ENCODE measurements around the gene NAALADL2.
"Not testable (repeated sequence)": the region's sequence is repeated elsewhere in the genome, so short reads cannot be mapped to it uniquely, and the experiment has no call there.

The NAALADL2 gene

DNA sequence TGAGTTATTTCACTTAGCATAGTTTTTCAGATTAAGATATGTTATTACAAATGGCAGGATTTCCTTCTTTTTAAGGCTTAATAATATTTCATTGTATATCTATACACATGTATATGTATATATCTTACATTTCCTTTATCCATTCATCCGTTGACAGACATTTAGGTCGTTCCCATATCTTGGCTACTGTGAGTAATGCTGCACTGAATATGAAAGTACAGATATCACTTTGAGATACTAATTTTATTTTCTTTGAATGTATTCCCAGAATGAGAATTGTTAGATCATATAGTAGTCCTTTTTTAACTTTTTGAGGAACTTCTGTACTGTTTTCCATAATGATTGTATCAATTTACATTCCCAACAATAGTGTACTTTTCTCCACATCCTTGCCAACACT, 270.4 kb downstream of the NAALADL2 start:
- H3K9ac ChIP-seq (ENCODE audit: low read length) = no peak overlapping the region

DNA sequence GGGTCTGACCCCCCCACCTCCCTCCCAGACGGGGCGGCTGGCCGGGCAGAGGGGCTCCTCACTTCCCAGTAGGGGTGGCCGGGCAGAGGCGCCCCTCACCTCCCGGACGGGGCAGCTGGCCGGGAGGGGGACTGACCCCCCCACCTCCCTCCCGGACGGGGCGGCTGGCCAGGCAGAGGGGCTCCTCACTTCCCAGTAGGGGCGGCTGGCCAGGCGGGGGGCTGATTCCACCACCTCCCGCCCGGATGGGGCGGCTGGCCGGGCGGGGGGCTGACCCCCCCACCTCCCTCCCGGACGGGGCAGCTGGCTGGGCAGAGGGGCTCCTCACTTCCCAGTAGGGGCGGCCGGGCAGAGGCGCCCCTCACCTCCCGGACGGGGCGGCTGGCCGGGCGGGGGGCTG, 272.7 kb downstream of the NAALADL2 start:
- not testable (repeated sequence) for H3K9ac ChIP-seq (ENCODE audit: low read length); H3K36me3 ChIP-seq (ENCODE audit: control insufficient read depth, insufficient read depth, low read length); H3K9me3 ChIP-seq (ENCODE audit: control insufficient read depth, insufficient read depth, low read depth, low read length); H3K4me1 ChIP-seq (ENCODE audit: control insufficient read depth, insufficient read depth, low read length); H3K4me3 ChIP-seq (ENCODE audit: low read depth, low read length); H3K27me3 ChIP-seq (ENCODE audit: control insufficient read depth, insufficient read depth, low read length); H3K27ac ChIP-seq (ENCODE audit: low read depth, low read length)

More for the DNA sequence above, 270.4 kb downstream of the NAALADL2 start:
- no peak overlapping the region for H3K4me3 ChIP-seq (ENCODE audit: low read depth, low read length)
- peaks cover 3% of the 10 kb centered on the region; the same call in 1 of the 2 replicates for H3K9me3 ChIP-seq (ENCODE audit: control insufficient read depth, insufficient read depth, low read depth, low read length)
- no peaks in the 10 kb centered on the region for H3K4me1 ChIP-seq (ENCODE audit: control insufficient read depth, insufficient read depth, low read length)
- H3K36me3 ChIP-seq (ENCODE audit: control insufficient read depth, insufficient read depth, low read length) = no peaks in the 10 kb centered on the region
- no peaks in the 10 kb centered on the region for H3K27me3 ChIP-seq (ENCODE audit: control insufficient read depth, insufficient read depth, low read length)
- H3K27ac ChIP-seq (ENCODE audit: low read depth, low read length) = no peak overlapping the region

- not testable (repeated sequence) for H3K9me3 ChIP-seq (ENCODE audit: control insufficient read depth, insufficient read depth, low read depth, low read length)
Observed at GRCh38 chr3:175132706-175133105, 273.6 kb downstream of the NAALADL2 start.

DNA sequence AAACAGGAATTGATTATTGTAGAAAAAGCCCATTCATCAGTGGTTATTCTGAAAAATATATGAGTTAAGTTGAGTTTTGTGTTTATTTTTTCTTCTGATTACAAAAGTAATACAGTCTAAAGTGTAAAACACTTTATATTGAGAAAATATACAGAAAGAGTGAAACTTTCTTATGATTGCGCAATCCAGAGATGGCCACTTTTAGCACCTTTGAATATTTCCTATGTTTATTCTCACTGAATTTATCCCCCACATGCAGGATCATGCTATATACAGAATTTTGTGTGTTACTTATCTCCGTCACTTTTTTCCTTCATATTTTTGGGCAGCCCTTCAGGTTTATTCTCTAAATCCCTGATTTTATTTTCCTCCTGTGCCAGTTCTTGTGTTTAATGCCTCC, 285.2 kb downstream of the NAALADL2 start:
- Histone ChIP-seq H3K9me3 (ENCODE audit: control insufficient read depth, insufficient read depth, low read depth, low read length) (no peaks in the 10 kb centered on the region), H3K4me1 (ENCODE audit: control insufficient read depth, insufficient read depth, low read length) (no peaks in the 10 kb centered on the region), H3K36me3 (ENCODE audit: control insufficient read depth, insufficient read depth, low read length) (no peaks in the 10 kb centered on the region), H3K27me3 (ENCODE audit: control insufficient read depth, insufficient read depth, low read length) (no peaks in the 10 kb centered on the region), H3K4me3 (ENCODE audit: low read depth, low read length) (no peak overlapping the region), H3K9ac (ENCODE audit: low read length) (no peak overlapping the region), H3K27ac (ENCODE audit: low read depth, low read length) (no peak overlapping the region)

More at GRCh38 chr3:175132706-175133105, 273.6 kb downstream of the NAALADL2 start:
- H3K9ac ChIP-seq (ENCODE audit: low read length); H3K36me3 ChIP-seq (ENCODE audit: control insufficient read depth, insufficient read depth, low read length); H3K4me1 ChIP-seq (ENCODE audit: control insufficient read depth, insufficient read depth, low read length); H3K27me3 ChIP-seq (ENCODE audit: control insufficient read depth, insufficient read depth, low read length); H3K4me3 ChIP-seq (ENCODE audit: low read depth, low read length); H3K27ac ChIP-seq (ENCODE audit: low read depth, low read length): not testable (repeated sequence)

DNA sequence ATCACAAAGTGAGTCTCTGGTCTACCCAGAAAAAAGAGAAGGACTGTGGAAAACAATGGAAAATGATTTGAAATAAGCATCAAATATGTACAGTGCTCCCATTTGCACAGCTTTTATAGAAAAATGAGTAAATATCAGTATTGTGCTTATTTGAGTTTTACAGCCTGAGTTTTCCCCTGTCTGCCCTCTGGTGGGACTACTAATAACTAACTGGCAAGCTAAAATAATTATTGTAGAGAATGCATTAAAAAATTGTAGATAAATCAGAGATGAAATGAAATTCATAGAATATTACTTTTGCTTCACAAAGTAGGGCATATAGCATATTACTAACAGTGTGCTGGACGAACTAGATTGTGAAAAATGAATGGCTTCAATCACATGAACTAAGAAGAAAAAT, 287.1 kb downstream of the NAALADL2 start:
- no peak overlapping the region for H3K9ac ChIP-seq (ENCODE audit: low read length)
- H3K27ac ChIP-seq (ENCODE audit: low read depth, low read length) = no peak overlapping the region
- no peaks in the 10 kb centered on the region for H3K36me3 ChIP-seq (ENCODE audit: control insufficient read depth, insufficient read depth, low read length)
- H3K27me3 ChIP-seq (ENCODE audit: control insufficient read depth, insufficient read depth, low read length) = no peaks in the 10 kb centered on the region
- H3K9me3 ChIP-seq (ENCODE audit: control insufficient read depth, insufficient read depth, low read depth, low read length) = no peaks in the 10 kb centered on the region
- H3K4me3 ChIP-seq (ENCODE audit: low read depth, low read length) = no peak overlapping the region
- H3K4me1 ChIP-seq (ENCODE audit: control insufficient read depth, insufficient read depth, low read length) = 0 out of 2 replicates have a peak, but pooled peaks cover 2% of the 10 kb centered on the region

DNA sequence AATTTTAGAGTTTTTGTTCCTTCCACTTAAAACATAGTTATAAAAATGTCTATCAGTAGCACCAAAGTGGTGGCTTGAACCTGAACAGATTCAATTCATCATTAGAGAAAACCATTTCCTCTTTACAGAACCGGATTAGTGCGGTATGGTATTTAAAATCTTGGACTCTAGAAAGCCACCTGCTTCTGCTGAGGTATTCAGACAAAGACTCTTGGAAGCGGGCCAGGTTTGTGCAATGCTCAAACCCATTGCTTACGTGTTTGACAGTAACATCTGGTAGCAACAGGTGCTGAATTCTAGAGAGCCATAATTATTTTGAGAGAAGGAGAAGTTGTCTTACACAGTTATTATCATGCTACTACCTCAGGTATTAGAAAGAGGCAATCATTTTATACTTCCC, 290.5 kb downstream of the NAALADL2 start:
- H3K9me3 ChIP-seq (ENCODE audit: control insufficient read depth, insufficient read depth, low read depth, low read length) = no peaks in the 10 kb centered on the region
- 0 out of 2 replicates have a peak, but pooled peaks cover 2% of the 10 kb centered on the region for H3K4me1 ChIP-seq (ENCODE audit: control insufficient read depth, insufficient read depth, low read length)
- H3K27ac ChIP-seq (ENCODE audit: low read depth, low read length) = no peak overlapping the region
- H3K4me3 ChIP-seq (ENCODE audit: low read depth, low read length) = no peak overlapping the region
- H3K9ac ChIP-seq (ENCODE audit: low read length) = no peak overlapping the region
- no peaks in the 10 kb centered on the region for H3K36me3 ChIP-seq (ENCODE audit: control insufficient read depth, insufficient read depth, low read length)
- no peaks in the 10 kb centered on the region for H3K27me3 ChIP-seq (ENCODE audit: control insufficient read depth, insufficient read depth, low read length)

DNA sequence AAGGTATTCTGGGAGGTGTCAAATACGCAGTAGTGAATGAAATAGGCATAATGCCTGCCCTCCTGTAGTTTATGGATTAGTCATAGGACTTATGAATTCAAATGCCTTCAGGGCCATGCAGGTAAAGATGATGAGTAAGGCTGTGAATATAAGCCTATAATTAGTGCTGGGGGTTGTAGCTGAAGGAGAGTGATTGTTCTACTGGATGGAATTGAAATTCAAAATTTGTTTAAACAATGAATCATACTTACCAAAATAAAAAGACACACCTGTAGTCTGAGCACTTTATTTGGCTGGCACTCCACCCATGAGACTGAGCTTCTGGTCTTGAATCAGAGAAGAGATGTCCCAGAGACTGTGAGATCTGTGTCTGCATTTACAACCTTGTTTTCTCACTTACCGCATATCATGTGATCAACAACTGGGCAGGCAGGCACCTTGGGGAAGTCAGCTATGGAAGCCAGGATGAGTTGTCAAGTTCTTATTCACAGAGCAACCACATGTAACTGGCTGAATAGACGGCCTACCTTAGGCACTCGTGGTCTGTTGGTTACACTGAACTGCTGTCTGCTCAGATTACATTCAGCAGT, 291.8 kb downstream of the NAALADL2 start:
- Histone ChIP-seq H3K9ac (ENCODE audit: low read length) (no peak overlapping the region), H3K4me3 (ENCODE audit: low read depth, low read length) (no peak overlapping the region), H3K27ac (ENCODE audit: low read depth, low read length) (no peak overlapping the region)

DNA sequence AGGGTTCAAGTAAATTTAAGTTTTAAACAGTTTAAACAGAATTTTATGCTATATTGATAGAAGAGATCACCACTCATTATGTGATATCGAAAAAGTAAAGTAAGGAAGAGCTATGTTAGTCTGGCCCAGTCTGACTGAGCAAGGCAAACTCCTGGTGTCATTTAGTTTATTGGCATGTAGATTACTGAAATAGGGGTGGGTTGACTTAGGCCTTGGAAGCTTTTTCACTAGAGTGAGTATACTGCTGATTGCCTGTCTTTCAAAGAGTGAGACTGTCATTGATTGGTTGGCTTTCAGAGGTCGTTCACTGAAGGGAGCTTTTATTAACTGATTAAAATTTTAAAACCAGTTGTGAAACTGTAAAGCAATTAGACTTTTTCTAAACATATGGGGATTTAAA, 294.5 kb downstream of the NAALADL2 start:
- no peaks in the 10 kb centered on the region for H3K27me3 ChIP-seq (ENCODE audit: control insufficient read depth, insufficient read depth, low read length)
- H3K4me1 ChIP-seq (ENCODE audit: control insufficient read depth, insufficient read depth, low read length) = peaks cover 6% of the 10 kb centered on the region; the same call in 1 of the 2 replicates
- no peaks in the 10 kb centered on the region for H3K9me3 ChIP-seq (ENCODE audit: control insufficient read depth, insufficient read depth, low read depth, low read length)
- no peak overlapping the region for H3K9ac ChIP-seq (ENCODE audit: low read length)
- no peak overlapping the region for H3K27ac ChIP-seq (ENCODE audit: low read depth, low read length)
- H3K36me3 ChIP-seq (ENCODE audit: control insufficient read depth, insufficient read depth, low read length) = no peaks in the 10 kb centered on the region
- H3K4me3 ChIP-seq (ENCODE audit: low read depth, low read length) = no peak overlapping the region

More for the DNA sequence above, 291.8 kb downstream of the NAALADL2 start:
- no peaks in the 10 kb centered on the region for H3K9me3 ChIP-seq (ENCODE audit: control insufficient read depth, insufficient read depth, low read depth, low read length)
- no peaks in the 10 kb centered on the region for H3K27me3 ChIP-seq (ENCODE audit: control insufficient read depth, insufficient read depth, low read length)
- 0 out of 2 replicates have a peak, but pooled peaks cover 2% of the 10 kb centered on the region for H3K4me1 ChIP-seq (ENCODE audit: control insufficient read depth, insufficient read depth, low read length)
- H3K36me3 ChIP-seq (ENCODE audit: control insufficient read depth, insufficient read depth, low read length) = no peaks in the 10 kb centered on the region

DNA sequence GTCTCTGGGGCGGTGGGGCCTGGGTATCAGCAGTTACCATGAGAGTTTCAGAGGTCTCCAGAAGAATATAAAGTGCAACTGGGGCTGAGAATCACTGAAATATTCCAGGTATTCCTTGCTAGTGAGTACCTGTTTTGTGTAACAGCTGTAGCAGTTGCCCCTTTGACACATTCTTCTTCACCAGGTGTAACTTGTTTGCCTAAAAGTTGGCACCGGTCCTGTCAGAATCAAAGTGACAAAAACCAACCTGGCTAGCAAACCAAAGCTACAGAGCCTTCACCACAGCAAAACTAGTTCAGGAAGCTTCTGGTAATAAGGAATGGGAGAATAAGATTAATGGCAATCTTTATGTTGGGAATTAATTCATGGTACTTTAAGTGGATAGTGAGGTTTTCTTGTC, 296.0 kb downstream of the NAALADL2 start:
- Histone ChIP-seq H3K9ac (ENCODE audit: low read length) (no peak overlapping the region), H3K4me1 (ENCODE audit: control insufficient read depth, insufficient read depth, low read length) (peaks cover 6% of the 10 kb centered on the region; the same call in 1 of the 2 replicates), H3K4me3 (ENCODE audit: low read depth, low read length) (no peak overlapping the region), H3K27ac (ENCODE audit: low read depth, low read length) (no peak overlapping the region), H3K9me3 (ENCODE audit: control insufficient read depth, insufficient read depth, low read depth, low read length) (no peaks in the 10 kb centered on the region), H3K27me3 (ENCODE audit: control insufficient read depth, insufficient read depth, low read length) (no peaks in the 10 kb centered on the region), H3K36me3 (ENCODE audit: control insufficient read depth, insufficient read depth, low read length) (no peaks in the 10 kb centered on the region)

DNA sequence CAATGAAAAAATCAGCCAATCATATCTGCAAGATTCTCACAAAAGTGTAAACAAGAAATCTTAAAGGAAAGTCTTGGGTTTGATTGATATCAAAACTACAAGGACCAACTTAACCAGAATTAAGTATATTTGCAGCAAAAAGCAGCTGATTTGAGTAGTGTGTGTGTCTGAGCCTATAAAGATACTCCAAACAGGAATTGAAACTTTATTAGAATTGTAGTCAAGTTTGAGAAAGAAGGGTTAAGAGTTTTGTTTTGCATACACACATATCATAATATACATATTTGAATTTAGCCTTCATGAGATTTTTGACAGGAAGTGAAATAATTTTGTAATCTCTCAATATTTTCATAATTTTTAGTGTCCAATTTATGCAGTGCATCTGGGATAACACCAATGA, 300.1 kb downstream of the NAALADL2 start:
- Histone ChIP-seq H3K27ac (ENCODE audit: low read depth, low read length) (no peak overlapping the region), H3K9ac (ENCODE audit: low read length) (no peak overlapping the region), H3K4me3 (ENCODE audit: low read depth, low read length) (no peak overlapping the region), H3K9me3 (ENCODE audit: control insufficient read depth, insufficient read depth, low read depth, low read length) (no peaks in the 10 kb centered on the region), H3K36me3 (ENCODE audit: control insufficient read depth, insufficient read depth, low read length) (no peaks in the 10 kb centered on the region), H3K27me3 (ENCODE audit: control insufficient read depth, insufficient read depth, low read length) (no peaks in the 10 kb centered on the region), H3K4me1 (ENCODE audit: control insufficient read depth, insufficient read depth, low read length) (peaks cover 3% of the 10 kb centered on the region; the same call in 1 of the 2 replicates)

- H3K36me3 ChIP-seq (ENCODE audit: control insufficient read depth, insufficient read depth, low read length) = no peaks in the 10 kb centered on the region
- H3K9ac ChIP-seq (ENCODE audit: low read length) = no peak overlapping the region
- no peaks in the 10 kb centered on the region for H3K9me3 ChIP-seq (ENCODE audit: control insufficient read depth, insufficient read depth, low read depth, low read length)
- no peak overlapping the region for H3K4me3 ChIP-seq (ENCODE audit: low read depth, low read length)
- no peaks in the 10 kb centered on the region for H3K27me3 ChIP-seq (ENCODE audit: control insufficient read depth, insufficient read depth, low read length)
- H3K4me1 ChIP-seq (ENCODE audit: control insufficient read depth, insufficient read depth, low read length) = peaks cover 3% of the 10 kb centered on the region; the same call in 1 of the 2 replicates
- no peak overlapping the region for H3K27ac ChIP-seq (ENCODE audit: low read depth, low read length)
Observed at GRCh38 chr3:175161291-175161690, 302.2 kb downstream of the NAALADL2 start.

All from HUES6 (cell line).